Sigmoid colon (tissue), 4 donors: ENCODE results near the gene ABHD2.

Experiments
- POLR2AphosphoS5 ChIP-seq, 4 donors: sonication (generic); formaldehyde crosslinking; IDR thresholded peaks; one replicate each; pipeline ENCODE4 v1.6.1; 2017; ENCODE audit warnings: antibody characterized with exemption in 4 of 4
- TF ChIP-seq, protein P1 (sequence below), 4 experiments: fragments of 450-650 bp in 3 of 4; fragments of 200-600 bp in 1 of 4; IDR thresholded peaks; one replicate each; pipeline ENCODE4 v1.5.1; 2016 to 2019; ENCODE audit warnings: antibody characterized with exemption in 4 of 4, mild to moderate bottlenecking in 3 of 4, moderate library complexity in 2 of 4

DNA sequence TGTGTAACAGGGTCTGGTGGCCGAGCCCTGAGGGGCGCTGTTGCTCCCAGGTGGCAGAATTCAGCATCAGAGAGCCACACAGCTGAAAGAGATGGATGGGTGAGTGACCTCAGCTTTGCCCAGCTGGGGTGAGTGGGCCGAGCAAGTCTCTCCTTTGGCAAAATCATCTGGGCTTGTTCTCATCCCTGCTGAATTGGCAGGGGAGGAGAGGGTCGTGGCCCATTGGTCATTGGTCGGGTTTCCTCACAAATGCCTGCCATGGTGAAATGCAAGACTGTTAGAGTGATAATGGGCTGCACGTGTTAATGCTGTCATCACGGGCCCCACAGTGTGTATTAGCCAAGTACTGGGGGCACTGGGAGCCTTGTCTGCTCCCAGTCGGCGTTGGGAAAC is 15.9 kb downstream of the ABHD2 start:
- no peak for TF ChIP-seq POLR2AphosphoS5 (IDR thresholded peaks at IDR 0.05)
- TF ChIP-seq, protein P1, sequence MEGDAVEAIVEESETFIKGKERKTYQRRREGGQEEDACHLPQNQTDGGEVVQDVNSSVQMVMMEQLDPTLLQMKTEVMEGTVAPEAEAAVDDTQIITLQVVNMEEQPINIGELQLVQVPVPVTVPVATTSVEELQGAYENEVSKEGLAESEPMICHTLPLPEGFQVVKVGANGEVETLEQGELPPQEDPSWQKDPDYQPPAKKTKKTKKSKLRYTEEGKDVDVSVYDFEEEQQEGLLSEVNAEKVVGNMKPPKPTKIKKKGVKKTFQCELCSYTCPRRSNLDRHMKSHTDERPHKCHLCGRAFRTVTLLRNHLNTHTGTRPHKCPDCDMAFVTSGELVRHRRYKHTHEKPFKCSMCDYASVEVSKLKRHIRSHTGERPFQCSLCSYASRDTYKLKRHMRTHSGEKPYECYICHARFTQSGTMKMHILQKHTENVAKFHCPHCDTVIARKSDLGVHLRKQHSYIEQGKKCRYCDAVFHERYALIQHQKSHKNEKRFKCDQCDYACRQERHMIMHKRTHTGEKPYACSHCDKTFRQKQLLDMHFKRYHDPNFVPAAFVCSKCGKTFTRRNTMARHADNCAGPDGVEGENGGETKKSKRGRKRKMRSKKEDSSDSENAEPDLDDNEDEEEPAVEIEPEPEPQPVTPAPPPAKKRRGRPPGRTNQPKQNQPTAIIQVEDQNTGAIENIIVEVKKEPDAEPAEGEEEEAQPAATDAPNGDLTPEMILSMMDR (IDR thresholded peaks at IDR 0.05), result no peak
